NCI-H69 (cell line): ENCODE results near the gene GRK5.

Source experiments
- DNase-seq: peaks from one replicate; lab custom pipeline; 2025; lab: John Stamatoyannopoulos, UW

The GRK5 gene

DNA sequence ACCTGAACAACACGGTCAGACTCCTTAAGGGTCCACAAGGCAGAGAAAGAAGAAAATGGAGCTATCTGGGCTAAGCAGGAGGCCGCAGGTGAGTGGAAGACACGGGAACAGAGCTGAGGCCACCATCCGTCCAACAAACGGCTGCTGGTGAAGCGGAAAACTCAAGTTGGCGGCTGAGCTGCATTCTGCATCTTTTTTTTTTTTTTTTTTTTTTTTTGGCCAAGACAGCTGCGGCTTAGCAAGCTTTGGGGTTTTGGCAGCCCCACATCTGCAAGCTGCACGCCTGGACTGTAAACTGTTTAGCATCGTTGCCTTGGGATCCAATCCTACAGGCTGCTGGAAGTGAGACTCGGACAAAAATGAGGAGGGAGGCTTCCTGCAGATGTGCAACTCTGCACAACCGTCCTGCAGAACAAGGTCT, 297.8 kb downstream of the GRK5 start:
- no peak for DNase-seq
